Mammary epithelial cell (primary cell): Measurements from ENCODE around the gene LUC7L.

ENCODE experiments used
- CTCF ChIP-seq, 2 donors: IDR thresholded peaks in 1 of 2; conservative IDR thresholded peaks in 1 of 2; 2 replicates each; pipeline ENCODE4 v1.5.1; 2011 to 2012; ENCODE audit warnings: inconsistent platforms in 2 of 2, low read length in 2 of 2, mild to moderate bottlenecking in 2 of 2, control low read depth in 1 of 2, low read depth in 1 of 2; ENCODE audit not compliant: insufficient read depth in 1 of 2; ENCODE audit errors: extremely low read depth in 1 of 2
- EZH2 ChIP-seq: IDR thresholded peaks from 2 replicates; pipeline ENCODE4 v1.6.1; 2012; ENCODE audit warnings: low read length, inconsistent platforms, borderline replicate concordance

DNA sequence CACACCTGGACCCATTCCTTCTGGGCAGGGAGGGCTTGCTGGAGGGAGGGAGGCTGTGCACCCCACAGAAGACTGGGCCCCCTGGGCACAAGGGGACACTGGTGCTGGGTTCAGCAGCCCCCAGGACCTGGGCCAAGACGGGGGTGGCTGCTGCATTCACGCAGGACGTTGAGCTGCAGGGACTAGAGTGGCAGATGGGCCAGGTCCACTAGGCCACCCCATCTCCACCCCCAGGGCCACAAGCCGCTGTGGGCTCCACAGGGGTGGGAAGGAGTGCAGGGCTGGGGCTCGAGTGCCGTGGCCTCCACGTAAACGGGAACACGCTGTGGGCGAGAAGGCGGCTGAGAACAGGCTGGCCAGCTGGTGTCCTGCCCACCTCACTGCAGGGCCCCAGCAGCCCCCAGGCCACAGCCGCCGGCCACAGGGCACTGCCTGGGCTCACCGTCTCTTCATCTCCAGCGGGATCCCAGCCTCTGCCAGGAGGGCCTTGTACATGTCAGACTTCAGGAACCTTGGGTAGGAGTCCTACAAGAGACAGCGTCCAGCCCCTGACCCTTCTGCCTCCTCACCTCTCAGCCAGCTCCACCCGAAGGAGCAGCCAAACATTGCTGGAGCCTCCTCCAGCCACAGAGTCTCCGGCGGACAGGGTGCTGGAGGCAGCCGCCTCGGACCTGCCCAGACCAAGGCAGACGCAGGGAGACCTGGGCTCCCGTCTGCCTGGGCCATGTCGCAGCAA, 40.0 kb upstream of the LUC7L start:
- TF ChIP-seq CTCF (conservative IDR thresholded peaks at IDR 0.05 in 1 of 2, IDR thresholded peaks at IDR 0.05 in 1 of 2; ENCODE audit: extremely low read depth in 1 of 2, insufficient read depth in 1 of 2, low read depth in 1 of 2, low read length in 2 of 2) = no peak
- no peak for TF ChIP-seq EZH2
